NCI-H2107 (cell line): ENCODE measurements around the gene PTPRN2.

ENCODE experiments used
- DNase-seq: peaks from one replicate; lab custom pipeline; 2025; lab: John Stamatoyannopoulos, UW

PTPRN2 gene

GRCh38 chr7:158252837-158253669 is 334.6 kb downstream of the PTPRN2 start:
- DNase-seq, result no peak

GRCh38 chr7:158252081-158252836 is 335.4 kb downstream of the PTPRN2 start:
- DNase-seq, result no peak

- DNase-seq, result no peak
Measured at GRCh38 chr7:158251061-158251965, 336.3 kb downstream of the PTPRN2 start.

GRCh38 chr7:158249692-158250091 is 337.9 kb downstream of the PTPRN2 start:
- no peak for DNase-seq

GRCh38 chr7:158248816-158249215 is 338.8 kb downstream of the PTPRN2 start:
- DNase-seq, result no peak

GRCh38 chr7:158247758-158248487 is 339.7 kb downstream of the PTPRN2 start:
- DNase-seq, result no peak

GRCh38 chr7:158246960-158247673 is 340.5 kb downstream of the PTPRN2 start:
- DNase-seq, result no peak

GRCh38 chr7:158246272-158246959 is 341.2 kb downstream of the PTPRN2 start:
- no peak for DNase-seq

GRCh38 chr7:158245724-158246041 is 341.9 kb downstream of the PTPRN2 start:
- DNase-seq, result no peak

GRCh38 chr7:158244873-158245723 is 342.5 kb downstream of the PTPRN2 start:
- DNase-seq, result no peak

- DNase-seq, result no peak
Measured at GRCh38 chr7:158244430-158244829, 343.2 kb downstream of the PTPRN2 start.

GRCh38 chr7:158241919-158242318 is 345.7 kb downstream of the PTPRN2 start:
- DNase-seq, result no peak

GRCh38 chr7:158240801-158241200 is 346.8 kb downstream of the PTPRN2 start:
- DNase-seq, result no peak

GRCh38 chr7:158239290-158239981 is 348.2 kb downstream of the PTPRN2 start:
- peak; percentile 85 for DNase-seq

GRCh38 chr7:158238616-158239289 is 348.9 kb downstream of the PTPRN2 start:
- DNase-seq, result no peak

GRCh38 chr7:158237672-158238335 is 349.8 kb downstream of the PTPRN2 start:
- DNase-seq, result peak; percentile 40

GRCh38 chr7:158236400-158236799 is 351.2 kb downstream of the PTPRN2 start:
- no peak for DNase-seq

GRCh38 chr7:158235862-158236261 is 351.8 kb downstream of the PTPRN2 start:
- DNase-seq, result no peak
